ENCODE measurements around the gene KIT.
"Not testable (repeated sequence)": the region's sequence is repeated elsewhere in the genome, so short reads cannot be mapped to it uniquely, and the experiment has no call there.

The KIT gene

GRCh38 chr4:54657551-54658251 is at the start of gene KIT:
Gene KIT, plus strand, starts transcription at chr4:54657957. Its CDS starts 58 bp downstream, at chr4:54658015.
- DNase-seq (ENCODE audit: low read depth, low spot score) = no peak

- no peak for DNase-seq (ENCODE audit: low read depth, low spot score)
Measured at GRCh38 chr4:54609310-54609709, 48.4 kb upstream of the KIT start.

GRCh38 chr4:54614149-54614548 is 43.6 kb upstream of the KIT start:
- DNase-seq (ENCODE audit: low read depth, low spot score) = no peak

GRCh38 chr4:54620773-54621172 is 37.0 kb upstream of the KIT start:
- no peak for DNase-seq (ENCODE audit: low read depth, low spot score)

- no peak for DNase-seq (ENCODE audit: low read depth, low spot score)
Measured at GRCh38 chr4:54625391-54625790, 32.4 kb upstream of the KIT start.

- no peak for DNase-seq (ENCODE audit: low read depth, low spot score)
Measured at GRCh38 chr4:54626113-54626512, 31.6 kb upstream of the KIT start.

GRCh38 chr4:54632537-54632936 is 25.2 kb upstream of the KIT start:
- DNase-seq (ENCODE audit: low read depth, low spot score) = no peak

GRCh38 chr4:54633102-54633740 is 24.5 kb upstream of the KIT start:
- not testable (repeated sequence) for DNase-seq (ENCODE audit: low read depth, low spot score)

- DNase-seq (ENCODE audit: low read depth, low spot score) = no peak
Measured at GRCh38 chr4:54635318-54635717, 22.4 kb upstream of the KIT start.

GRCh38 chr4:54637325-54637724 is 20.4 kb upstream of the KIT start:
- DNase-seq (ENCODE audit: low read depth, low spot score) = no peak

- not testable (repeated sequence) for DNase-seq (ENCODE audit: low read depth, low spot score)
Measured at GRCh38 chr4:54641101-54641500, 16.7 kb upstream of the KIT start.

- no peak for DNase-seq (ENCODE audit: low read depth, low spot score)
Measured at GRCh38 chr4:54643172-54643571, 14.6 kb upstream of the KIT start.

GRCh38 chr4:54643958-54644751 is 13.6 kb upstream of the KIT start:
- DNase-seq (ENCODE audit: low read depth, low spot score) = no peak

GRCh38 chr4:54645830-54646229 is 11.9 kb upstream of the KIT start:
- no peak for DNase-seq (ENCODE audit: low read depth, low spot score)

- no peak for DNase-seq (ENCODE audit: low read depth, low spot score)
Measured at GRCh38 chr4:54647070-54647469, 10.7 kb upstream of the KIT start.

GRCh38 chr4:54651050-54651449 is 6.7 kb upstream of the KIT start:
- DNase-seq (ENCODE audit: low read depth, low spot score) = no peak

- no peak for DNase-seq (ENCODE audit: low read depth, low spot score)
Measured at GRCh38 chr4:54654753-54655152, 3.0 kb upstream of the KIT start.

GRCh38 chr4:54657185-54657550 is 589 bp upstream of the KIT start:
- DNase-seq (ENCODE audit: low read depth, low spot score) = no peak

- DNase-seq (ENCODE audit: low read depth, low spot score) = no peak
Measured at GRCh38 chr4:54658252-54659093, 716 bp downstream of the KIT start.

- no peak for DNase-seq (ENCODE audit: low read depth, low spot score)
Measured at GRCh38 chr4:54659313-54659712, 1.6 kb downstream of the KIT start.

GRCh38 chr4:54659749-54660535 is 2.2 kb downstream of the KIT start:
- no peak for DNase-seq (ENCODE audit: low read depth, low spot score)
